ENCODE data around the gene LAX1.

DNA sequence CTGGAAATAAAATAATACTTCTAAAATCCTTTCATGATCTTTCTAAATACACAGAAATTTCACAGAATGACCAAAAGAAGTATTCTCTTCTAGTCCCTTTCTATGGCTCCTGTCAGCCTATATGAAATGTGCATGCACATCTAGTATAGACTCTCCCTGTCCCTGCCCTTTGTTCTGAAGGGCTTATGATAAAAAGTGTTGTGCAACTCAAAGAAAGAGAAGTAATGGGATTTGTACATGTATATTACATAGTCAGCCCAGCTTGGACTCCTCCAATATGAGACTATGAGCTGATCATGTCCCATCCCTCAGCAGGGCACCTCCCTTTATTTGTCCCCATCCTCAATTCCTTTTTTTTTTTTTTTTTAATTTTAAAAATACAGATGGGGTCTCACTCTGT, 42.1 kb upstream of the LAX1 start:
- TF ChIP-seq, protein P1, sequence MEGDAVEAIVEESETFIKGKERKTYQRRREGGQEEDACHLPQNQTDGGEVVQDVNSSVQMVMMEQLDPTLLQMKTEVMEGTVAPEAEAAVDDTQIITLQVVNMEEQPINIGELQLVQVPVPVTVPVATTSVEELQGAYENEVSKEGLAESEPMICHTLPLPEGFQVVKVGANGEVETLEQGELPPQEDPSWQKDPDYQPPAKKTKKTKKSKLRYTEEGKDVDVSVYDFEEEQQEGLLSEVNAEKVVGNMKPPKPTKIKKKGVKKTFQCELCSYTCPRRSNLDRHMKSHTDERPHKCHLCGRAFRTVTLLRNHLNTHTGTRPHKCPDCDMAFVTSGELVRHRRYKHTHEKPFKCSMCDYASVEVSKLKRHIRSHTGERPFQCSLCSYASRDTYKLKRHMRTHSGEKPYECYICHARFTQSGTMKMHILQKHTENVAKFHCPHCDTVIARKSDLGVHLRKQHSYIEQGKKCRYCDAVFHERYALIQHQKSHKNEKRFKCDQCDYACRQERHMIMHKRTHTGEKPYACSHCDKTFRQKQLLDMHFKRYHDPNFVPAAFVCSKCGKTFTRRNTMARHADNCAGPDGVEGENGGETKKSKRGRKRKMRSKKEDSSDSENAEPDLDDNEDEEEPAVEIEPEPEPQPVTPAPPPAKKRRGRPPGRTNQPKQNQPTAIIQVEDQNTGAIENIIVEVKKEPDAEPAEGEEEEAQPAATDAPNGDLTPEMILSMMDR (IDR thresholded peaks at IDR 0.05): no peak
- no peak for TF ChIP-seq POLR2AphosphoS5 (IDR thresholded peaks at IDR 0.05)
- no peak for TF ChIP-seq POLR2A (IDR thresholded peaks at IDR 0.05)
